ENCODE results near the gene SCN4B.
A peak's percentile ranks its signal among the peaks of the same experiment; 100 is the strongest.

SCN4B gene

DNA sequence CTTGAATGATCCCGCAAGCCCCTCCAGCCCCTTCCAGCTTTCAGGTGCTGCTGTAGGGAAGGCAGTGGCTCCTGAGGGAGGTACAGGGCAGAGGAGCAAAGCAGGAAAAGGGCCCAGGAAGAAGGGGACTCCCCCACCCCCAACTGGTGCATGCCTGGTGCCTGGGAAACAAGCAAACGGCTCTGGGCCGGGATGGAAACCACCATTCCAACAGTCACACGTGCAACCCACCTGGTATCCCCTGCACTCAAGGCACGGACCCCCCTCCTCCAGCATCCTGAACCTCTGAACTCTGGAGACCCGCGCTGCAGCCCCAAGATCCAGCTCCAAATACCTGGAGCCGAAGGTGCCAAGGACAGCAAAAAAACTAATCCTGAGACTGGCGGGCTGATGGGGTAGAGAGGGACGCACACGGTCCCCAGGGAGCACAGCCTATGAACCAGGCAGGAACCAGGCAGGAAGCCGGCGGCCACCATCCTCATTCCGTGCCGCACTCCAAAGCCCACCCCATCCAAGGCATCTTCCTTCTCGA is 537 bp downstream of the SCN4B start:
- no peak for DNase-seq

DNA sequence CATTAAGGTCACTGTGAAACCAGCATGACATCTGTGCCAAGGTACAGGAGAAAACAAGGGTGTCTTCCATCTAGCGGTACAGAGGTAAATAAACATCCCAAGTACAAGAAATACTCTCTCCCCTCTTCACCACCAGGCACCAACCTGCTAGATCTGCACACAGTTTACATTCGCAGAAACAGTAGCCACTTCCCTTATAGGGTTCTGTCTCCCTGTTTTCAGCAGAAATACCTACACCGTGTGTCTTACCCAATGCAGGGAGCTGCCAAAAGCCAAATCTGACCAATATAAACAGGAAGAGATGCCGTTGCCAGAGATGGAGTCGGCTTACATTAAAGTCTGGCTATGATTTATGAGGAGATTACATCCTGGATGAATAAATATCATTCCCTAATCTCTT is 1.2 kb downstream of the SCN4B start:
- no peak for DNase-seq

DNA sequence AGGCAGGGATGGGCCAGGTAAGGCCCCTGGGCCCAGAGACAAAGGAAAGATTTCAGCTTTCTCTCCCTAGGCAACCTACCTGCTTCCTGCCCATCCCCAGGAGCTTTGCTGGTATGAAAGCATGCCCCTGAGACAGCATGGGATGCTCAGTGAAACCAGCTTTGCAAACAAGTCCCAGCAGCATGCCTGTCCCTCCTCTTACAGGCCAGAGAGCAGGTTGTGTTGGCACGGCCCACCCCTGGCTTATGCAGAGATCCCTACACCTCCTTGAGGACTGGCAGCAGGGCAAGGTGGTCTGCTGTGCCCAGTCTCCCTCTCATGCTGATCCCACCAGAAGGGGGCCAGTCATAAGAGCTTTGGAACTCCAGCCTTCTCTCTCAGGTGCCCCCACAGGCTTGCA is 3.1 kb downstream of the SCN4B start:
- no peak for DNase-seq

DNA sequence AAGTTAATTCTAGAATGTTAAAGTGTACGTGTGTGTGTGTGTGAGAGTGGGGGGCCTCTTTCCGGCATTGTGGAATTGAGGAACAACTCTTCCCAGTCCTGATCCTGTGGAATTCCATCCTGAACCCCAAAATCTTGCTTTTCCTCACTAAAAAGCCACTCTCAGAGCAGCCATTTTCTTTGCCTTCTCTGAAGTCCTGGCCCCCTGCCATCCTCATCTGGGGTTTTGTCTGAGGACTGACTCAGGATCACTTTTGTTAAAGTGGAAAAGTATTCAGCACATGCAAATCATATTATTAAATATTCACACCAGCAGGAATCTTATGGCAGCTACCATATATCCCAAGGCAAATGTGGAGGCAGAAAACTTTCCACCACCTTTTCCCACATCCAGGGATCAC is 3.8 kb downstream of the SCN4B start:
- DNase-seq: no peak

DNA sequence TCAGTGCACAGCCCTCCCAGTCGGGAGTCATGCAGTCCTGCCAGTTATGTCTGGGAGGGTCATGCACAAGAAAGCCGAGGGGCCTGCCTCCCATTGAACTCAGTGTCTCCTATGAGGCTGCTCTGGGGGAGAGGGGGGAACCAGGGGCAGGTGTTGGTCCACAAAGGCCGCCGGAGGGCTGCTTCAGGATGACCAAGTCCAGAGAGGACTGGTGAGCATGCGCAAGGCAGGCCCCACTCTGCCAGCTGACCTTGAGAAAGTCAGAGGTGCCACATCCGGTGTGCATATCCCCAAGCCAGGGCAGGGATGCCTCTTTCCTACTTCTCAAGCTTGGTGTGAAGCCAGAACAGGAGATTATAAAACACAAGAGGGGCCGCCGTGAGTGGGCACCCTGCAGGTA is 4.4 kb downstream of the SCN4B start:
- DNase-seq: no peak

DNA sequence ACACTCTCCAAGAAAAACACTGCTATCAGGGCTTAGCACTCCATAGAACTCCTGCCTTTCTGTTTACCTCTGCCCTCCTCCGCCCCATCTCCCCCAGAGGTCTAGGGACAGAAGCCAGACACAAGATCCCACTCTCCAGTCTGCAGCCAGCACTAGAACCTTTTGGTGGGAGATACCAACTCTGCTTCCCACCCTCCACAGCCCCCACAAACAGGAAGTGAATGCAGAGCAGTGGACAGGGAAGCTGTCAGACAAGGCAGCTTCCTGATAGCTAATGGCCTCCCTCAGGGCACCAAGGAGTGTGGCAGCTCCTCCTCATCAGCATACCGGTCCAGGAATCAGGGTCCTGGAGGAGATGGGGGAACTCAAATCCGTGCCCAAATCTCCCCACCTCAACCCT is 5.1 kb downstream of the SCN4B start:
- no peak for DNase-seq

DNA sequence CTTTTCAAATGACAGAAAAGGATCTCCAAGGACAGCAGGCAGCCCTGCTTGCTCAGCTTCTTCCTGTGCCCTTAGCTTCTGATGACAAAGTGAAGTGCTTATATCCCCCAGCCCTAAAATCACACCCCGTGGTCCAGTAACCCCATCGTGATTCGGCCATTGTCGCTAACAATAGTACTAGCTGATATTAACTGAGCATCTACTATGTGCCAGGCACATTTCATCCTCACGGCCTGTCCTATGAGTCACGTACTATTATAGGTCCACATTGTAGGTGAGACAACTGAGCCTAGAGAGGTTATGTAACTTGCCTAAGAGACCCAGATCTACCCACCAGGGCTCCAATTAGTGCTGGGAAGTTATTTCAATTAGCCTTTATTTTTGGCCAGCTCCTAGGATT is 6.1 kb downstream of the SCN4B start:
- no peak for DNase-seq

DNA sequence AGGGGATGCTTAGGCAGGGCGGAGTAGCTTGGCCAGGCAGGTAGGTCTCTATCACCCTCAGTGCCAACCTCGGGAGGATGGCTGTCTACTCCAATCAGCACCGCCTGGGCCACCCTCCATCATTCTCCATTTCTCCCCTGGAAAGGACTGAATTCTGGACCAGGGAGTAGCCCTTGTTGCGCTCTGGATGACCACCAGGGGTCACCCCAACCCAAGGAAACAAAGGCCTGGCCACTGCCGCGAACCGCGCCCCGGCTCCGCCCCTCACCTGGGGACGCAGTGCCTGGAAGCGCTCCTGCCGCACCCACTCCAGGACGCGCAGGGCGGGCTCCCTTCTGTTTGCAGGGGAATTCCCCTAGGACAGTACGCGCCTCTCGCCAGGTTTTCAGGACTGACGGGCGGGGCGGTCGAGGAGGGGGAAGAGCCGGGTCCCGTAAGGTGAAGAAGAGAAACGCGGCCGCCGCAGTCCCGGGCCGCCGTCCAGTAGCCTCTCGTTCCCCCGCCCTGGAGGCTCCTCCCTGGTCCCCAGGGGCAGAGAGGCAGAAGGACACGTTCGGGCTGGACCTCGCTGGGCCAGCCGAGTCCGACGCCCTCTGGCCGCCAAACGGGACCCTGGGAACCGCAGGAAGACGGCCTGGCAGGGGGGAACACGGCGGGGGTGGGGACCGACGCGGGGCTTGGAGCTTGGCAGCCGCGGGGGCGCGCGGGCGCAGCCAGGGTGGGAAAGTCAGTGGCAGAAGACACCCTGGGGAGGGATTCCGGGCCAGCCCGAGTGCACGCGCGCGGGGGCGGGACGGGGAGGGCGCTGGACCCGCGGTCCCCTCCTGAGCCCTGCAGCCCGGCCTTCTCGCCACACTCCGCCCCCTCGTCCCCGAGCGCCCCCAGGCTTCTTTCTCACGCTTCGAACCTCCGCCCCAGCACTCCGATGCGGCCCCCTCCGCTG is 7.1 kb downstream of the SCN4B start:
- peak; percentile 94 for DNase-seq

DNA sequence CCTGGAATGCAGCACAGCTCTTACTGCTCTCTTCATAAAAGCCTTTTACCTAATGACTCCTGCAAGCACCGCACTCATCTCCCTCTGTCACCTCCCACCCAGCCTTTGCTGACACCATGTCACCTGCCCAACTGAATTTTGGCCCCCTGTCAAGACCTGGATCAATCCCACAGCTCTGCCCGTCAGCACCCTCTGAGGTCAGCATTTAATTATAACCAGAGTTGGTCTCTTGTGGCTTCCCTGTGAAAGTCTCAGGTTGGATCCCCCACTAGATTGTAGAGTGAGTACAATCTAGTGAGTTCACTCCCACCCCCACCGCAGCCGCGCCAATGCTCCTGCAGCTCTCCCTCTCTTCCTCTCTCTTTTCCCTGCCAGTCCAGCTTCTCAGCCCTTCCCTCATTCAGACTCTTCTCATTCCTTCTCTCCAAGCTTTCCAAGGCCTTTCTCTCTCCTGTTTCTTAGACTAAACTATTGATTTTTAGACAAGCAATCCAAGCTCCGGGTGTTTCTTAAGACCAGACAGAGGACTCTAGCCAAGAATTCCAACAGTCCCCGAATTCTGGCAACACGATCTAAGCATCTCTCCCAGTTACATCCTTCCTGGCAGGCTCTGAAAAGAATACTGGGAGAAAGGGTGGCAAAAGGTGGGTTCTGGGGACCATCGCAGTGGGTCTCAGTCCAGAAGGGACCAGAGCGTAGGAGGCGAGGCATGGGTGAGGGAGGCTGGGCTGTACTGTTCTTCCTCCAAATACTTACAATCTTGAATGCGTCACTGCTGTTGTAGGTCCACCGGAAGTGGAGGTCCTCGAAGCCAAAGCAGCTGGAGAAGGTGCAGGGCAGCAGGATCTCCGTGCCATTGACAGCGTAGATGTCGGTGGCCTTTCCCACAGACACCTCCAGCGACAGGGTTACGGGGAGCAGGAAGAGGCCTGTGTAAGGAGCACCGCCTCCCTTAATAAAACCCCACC is 8.0 kb downstream of the SCN4B start:
- DNase-seq: no peak

DNA sequence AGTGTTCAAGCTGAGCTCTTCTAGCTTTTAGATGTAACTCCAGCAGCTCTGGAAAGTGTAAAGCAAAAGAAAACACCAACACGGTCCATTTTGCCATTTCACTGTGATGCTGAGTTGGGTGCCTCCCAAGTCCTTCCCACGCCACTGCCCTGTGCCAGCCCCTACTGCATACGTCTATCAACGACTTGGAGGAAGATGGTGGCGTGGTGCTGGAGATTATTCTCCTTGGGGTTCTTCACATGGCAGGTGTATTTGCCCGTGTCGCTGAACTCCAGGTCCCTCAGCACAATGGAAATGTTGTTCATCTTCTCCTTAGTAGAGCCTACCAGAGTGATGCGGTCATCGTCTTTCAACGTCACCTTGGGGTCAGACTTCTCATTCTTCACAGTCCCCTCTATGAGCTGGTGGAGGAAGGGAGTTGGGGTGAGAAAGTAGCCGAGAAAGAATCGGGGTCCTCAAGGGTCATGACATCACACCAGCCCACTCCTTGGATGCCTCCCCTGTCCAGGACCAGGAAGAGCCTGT is 8.9 kb downstream of the SCN4B start:
- no peak for DNase-seq

DNA sequence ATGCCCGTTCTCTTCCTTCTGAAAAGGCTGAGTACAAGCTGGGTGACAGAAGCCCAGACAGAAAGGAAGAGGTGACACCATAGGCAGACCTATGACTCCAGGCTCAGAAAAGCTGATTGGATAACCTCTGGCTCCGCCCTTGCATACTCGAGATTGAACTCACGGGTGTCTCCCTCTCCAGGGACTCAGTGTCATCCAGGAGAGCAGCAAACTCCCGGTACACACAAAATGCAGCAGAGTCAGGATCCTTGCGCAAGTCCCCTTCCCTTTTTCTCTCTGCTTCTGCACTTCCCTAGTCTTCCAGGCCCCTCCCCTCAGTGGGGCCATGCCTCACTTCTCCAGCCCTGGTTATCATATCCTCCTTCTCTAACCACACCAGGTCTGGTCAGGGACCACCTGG is 9.8 kb downstream of the SCN4B start:
- no peak for DNase-seq

DNA sequence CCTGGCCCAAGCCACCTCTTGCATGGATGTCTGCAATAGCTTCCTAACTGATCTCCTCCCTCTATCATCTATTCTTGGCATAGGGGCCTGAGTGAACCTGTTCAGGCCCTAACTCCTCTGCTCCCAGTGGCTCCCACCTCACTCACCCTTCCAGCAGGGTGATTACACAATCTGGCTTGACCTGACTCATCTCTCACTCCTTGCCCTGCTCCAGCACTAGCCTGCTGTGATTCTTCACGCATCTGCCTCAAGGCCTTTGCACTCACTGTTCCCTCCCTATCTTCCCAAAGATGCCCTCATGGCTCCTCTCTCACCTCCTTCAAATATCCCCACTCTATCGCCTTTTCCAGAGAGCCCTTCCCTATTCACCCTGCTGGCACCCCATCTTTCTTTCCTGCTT is 10.5 kb downstream of the SCN4B start:
- no peak for DNase-seq

DNA sequence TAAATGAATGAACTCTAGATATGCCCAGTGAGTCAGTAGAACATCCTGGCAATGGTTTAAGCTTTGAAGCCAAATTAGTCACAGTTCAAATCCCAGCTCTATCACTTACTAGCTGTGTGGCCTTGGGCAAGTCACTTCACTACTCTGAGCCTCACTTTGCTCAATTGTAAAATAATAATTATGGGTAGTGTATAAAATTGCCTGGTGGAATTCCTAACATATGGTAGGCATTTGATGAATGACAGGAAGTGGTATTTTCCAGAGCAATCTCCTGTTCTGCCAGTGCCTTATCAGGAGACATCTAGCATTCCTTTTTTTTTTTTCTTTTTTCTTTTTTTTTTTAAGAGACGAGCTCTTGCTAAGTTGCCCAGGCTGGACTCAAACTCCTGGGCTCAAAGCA is 13.0 kb downstream of the SCN4B start:
- no peak for DNase-seq

DNA sequence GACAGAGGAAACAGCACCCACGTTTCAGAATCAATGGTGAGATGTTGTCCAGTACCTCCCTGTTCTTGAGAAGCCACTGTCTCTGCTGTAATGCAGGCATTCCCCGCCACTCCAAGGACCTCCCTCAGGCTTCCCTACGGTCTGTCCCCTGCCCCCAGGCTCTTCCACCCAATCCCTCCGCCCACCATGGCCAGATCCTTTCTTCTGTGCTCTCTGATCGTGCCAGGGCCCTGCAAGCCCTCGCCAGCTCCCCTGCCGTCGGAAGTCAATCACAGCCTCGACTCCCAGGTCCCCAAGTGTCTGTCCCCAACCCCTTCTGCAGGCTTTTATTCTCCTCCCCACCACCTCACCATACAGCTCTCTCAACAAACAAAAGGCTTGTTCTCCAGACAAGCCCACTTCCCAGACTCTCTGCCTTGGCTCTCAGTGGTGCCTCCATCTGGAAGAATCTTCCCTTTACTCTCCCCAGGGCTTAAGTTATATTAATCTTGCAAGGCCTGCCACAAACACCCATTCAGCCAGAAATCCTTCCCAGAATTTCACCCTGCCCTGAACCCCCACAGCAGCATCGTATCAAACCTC is 13.7 kb downstream of the SCN4B start:
- DNase-seq: no peak

DNA sequence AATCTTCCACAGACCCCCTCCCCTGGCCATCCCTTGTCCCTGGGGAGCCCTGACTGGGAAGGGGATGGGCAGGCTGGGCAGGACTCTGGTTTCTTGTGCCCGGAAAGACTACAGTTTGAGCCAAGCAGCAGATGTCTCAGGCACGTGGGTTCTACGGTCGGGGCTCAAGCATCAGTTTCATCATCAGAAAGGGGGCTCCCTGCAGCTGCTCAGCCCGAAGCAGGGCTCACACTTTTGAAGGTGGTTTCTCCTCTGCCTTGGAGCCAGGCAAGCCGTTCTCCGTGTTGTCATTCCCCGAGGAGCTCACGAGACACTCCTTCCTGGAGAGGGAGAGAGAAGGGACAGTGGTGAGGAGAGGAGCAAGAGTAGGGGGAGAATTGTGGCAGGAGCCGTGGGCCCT is 15.8 kb downstream of the SCN4B start:
- no peak for DNase-seq

DNA sequence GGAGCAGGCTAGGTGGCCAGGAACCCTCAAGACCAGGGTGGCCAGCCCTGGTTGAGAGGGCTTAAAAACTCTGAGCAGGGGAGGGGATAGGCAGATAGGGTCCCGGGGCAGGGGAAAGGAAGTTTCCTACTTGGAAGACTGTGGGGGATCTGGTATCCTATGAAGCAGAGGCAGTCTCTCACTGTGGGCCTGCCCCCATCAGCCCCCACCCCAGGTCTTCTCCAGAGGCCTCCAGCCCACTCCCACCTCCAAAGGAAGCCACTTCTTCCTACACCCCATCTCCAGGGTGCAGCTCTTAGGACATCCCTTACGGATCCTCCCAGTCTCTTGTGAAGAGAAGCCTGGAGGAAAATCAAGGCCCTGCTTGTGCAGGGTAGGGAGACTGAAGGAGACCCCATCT is 16.3 kb downstream of the SCN4B start:
- DNase-seq: no peak

DNA sequence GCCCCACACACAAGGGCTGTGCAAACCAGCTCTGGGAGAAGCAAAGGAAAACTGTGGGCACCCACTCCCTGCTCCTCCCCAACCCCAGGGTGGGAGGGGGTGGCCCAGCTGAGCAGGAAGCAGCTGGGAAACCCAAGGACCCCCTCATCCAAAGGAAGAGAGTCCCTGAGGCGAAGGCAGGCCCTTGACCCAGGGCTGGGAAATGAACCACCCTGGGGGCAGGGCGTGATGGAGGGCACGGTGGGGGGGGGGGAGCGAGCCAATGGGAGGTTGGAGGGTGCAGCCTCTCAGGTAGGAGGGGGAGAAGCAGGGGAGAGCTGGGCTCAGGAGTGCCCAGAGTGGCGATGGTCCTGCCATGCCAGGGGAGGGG is 16.8 kb downstream of the SCN4B start:
- DNase-seq: no peak

DNA sequence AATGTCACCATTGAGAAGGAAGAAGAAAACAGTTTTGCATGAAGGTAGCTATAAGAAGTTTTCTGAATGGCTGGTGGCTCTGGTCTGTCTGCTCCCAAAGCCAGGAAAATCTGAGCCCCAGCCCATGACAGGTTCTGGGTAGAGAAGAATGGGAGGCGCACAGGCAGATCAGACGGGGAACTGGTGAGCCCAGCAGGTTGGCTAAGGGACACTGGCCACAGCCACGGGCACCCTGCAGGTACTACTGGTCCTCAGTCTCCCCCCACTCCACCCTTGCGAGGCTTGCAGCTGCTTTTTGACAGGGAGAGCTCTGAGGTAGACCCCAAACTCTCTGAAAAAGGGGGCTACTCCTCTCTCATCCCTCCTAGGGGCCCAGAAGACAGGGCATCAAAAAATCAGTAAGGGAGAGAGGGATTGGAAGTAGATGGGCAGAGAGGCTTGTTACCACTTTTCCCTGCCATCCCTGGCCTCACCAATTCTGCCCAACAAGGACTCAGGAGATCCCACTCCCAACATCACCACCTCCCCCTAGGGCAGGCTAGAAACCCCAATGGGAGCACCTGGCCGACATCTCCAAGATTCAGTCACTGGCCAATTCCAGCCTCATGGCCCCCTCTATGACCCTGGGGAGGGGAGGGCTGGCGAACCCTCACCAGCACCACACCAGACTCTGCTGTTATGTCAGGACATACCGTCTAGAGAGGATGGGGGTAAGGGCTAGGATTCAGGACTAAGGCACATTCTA is 17.4 kb downstream of the SCN4B start:
- no peak for DNase-seq

DNA sequence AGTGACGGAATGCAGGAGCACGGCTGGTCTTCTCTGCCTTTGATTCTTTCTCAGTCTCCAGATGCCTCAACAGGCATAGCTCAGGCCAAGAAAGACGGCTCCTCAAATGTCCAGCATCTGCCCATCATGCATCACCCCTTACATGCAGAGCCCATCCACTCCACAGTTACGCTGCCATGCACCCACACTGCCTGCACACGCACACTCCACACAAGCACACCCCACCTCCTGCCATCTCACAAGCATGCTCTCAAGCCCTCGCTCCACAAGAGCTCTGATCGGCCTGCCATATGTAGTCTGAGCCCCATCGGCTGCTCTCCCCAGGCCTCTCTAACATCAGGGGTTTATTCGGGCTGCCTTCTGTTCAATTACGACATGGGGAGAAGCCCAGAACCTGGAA is 18.8 kb downstream of the SCN4B start:
- DNase-seq: no peak

DNA sequence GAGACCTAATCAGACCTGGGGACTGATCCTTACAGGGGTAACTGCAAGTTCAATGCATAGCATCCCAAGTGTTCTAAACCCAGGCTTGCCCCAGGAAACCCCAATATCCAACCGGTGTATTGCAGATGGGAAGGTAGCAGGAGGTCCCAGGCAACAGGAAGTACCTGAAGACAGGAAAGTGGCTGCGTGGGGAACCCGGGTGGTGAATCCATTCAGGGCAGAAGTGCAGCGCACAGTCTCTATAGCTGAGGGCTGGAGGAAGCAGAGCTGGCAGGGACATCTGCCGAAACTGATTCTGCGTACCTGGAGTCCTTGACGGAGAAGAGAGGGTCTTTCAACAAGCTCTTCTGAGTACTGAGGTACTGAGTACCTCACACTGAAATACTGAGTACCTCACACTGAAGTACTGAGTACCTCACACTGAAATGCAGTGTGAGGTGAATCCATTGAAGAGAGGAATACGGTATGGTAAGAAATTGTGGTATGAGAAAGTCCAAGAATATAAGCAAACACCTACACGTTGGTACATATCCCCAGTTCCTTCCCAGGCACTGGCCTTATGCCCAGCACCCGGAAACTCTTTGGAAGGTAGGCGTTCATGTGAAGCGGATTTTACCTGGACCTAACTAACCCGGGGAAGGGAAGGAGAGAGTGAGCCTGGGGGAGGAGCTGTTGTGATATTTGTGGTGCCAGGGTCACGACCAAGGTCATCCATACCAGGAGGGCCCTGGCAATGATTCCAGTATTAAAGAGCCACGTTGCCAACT is 20.1 kb downstream of the SCN4B start:
- no peak for DNase-seq

DNA sequence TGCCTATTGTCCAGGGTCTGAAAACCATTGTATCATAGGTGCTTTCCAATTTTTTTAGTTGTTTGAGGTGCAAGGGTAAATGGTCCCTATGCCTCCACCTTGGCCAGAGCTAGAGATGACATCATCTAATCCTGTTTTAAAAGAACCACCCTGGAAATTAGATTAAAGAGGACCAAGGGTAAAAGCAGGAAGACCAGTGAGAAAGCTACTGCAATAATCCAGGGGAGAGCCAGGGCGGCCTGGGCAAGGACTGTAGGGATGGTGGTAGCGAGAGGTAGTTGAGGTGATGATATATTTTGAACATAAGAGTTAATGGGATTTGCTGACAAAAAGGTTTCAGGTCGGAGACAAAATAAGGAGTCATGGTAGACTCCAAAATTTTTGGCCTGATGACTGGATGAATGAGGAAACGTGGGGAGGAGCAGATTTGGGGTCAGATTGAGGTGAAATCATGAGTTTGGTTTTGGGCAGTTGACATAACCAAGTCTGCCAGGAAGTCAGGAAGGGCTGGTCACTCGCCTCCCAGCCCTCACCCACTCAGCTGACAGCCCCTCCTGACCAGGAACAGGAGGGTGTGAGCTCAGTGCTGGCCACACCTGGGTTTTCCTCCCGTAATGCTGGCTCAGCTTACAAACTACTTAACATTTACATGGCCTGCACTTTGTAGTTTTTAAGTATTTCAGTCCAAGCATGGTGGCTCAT is 23.0 kb downstream of the SCN4B start:
- no peak for DNase-seq

Data from eye (tissue), 1 donor.